Activated B cell treated with CpG ODN at 0.5 μM for 24 hours (primary cell): ENCODE data around the gene EPN2. TPM values are rescaled to one million over a fixed set of nuclear protein-coding genes. Genes with fewer than 3 reads are reported as not detected.

Experiments
- ATAC-seq: fragments of 200-7000 bp; cut with Tn5 transposase; one replicate; pipeline ENCODE4 v1.10.0; 2021; ENCODE audit warnings: low read depth, mild to moderate bottlenecking, moderate library complexity
- CTCF ChIA-PET: fragments of 350-600 bp; sonication (Branson Sonifier 250); formaldehyde crosslinking; loops from one replicate; lab custom pipeline; 2021; ENCODE audit warnings: antibody characterized with exemption; lab: Charles Lee
- POLR2A ChIA-PET: fragments of 350-600 bp; sonication (Branson Sonifier 250); formaldehyde crosslinking; loops from one replicate; lab custom pipeline; 2021; ENCODE audit warnings: antibody characterized with exemption; lab: Charles Lee
- DNase-seq: peaks from one replicate; pipeline ENCODE4 v3.0.0; 2022
- H3K27ac Mint-ChIP-seq: one replicate; pipeline ENCODE4 v1.8.0; 2020; ENCODE audit warnings: mixed read lengths
- H3K27me3 Mint-ChIP-seq: one replicate; pipeline ENCODE4 v1.8.0; 2021; ENCODE audit warnings: mixed read lengths
- H3K36me3 Mint-ChIP-seq: one replicate; pipeline ENCODE4 v1.8.0; 2021; ENCODE audit warnings: low read depth, mixed read lengths
- H3K4me1 Mint-ChIP-seq: one replicate; pipeline ENCODE4 v1.8.0; 2021; ENCODE audit warnings: mixed read lengths
- H3K4me3 Mint-ChIP-seq: one replicate; pipeline ENCODE4 v1.8.0; 2020; ENCODE audit warnings: mild to moderate bottlenecking, mixed read lengths
- H3K9me3 Mint-ChIP-seq: one replicate; pipeline ENCODE4 v1.8.0; 2020; ENCODE audit warnings: mixed read lengths
- CTCF ChIP-seq: fragments of 200-600 bp; IDR thresholded peaks from one replicate; pipeline ENCODE4 v1.8.0; 2022; ENCODE audit warnings: antibody characterized with exemption, mild to moderate bottlenecking
- intact Hi-C: fragments of 100-400 bp; cut with micrococcal nuclease; formaldehyde crosslinking; loops from one replicate; pipeline ENCODE4 v1.15.1; 2024
- total RNA-seq: library from RNA; stranded (reverse); gene quantifications from 2 replicates; pipeline ENCODE4 v1.2.3, GENCODE V29; 2022

EPN2 gene
- total RNA-seq, 1 donor from 2014 or later: 16.6 TPM

GRCh38 chr17:19345486-19346350 is 108.6 kb downstream of the EPN2 start:
- POLR2A ChIA-PET: no interaction called here
- TF ChIP-seq CTCF: no peak
- Mint-ChIP-seq H3K4me1 (peaks cover 8% of the 10 kb centered on the region), H3K9me3 (no peaks in the 10 kb centered on the region), H3K4me3 (no peak overlapping the region), H3K27ac (no peak overlapping the region), H3K36me3 (no peaks in the 10 kb centered on the region), H3K27me3 (peaks cover 5% of the 10 kb centered on the region)
- DNase-seq: no peak
- no peak for ATAC-seq
- intact Hi-C loops: no loop called here
- CTCF ChIA-PET: no interaction called here

- intact Hi-C loops: no loop called here
- TF ChIP-seq CTCF: no peak
- H3K36me3 Mint-ChIP-seq: no peaks in the 10 kb centered on the region
- no peak overlapping the region for H3K27ac Mint-ChIP-seq
- no peak overlapping the region for H3K4me3 Mint-ChIP-seq
- ATAC-seq: peak; percentile 81
- H3K9me3 Mint-ChIP-seq: no peaks in the 10 kb centered on the region
- CTCF ChIA-PET: interaction anchor here (0.7 kb wide), 1 partner anchor 8 kb away, joined by 3 read pairs; no protein-coding TSS in a partner anchor
- H3K4me1 Mint-ChIP-seq: peaks cover 8% of the 10 kb centered on the region
- no peak for DNase-seq
- POLR2A ChIA-PET: no interaction called here
- H3K27me3 Mint-ChIP-seq: peaks cover 5% of the 10 kb centered on the region
Observed at GRCh38 chr17:19346351-19347255, 109.4 kb downstream of the EPN2 start.

GRCh38 chr17:19347323-19348080 is 110.3 kb downstream of the EPN2 start:
- peaks cover 5% of the 10 kb centered on the region for H3K27me3 Mint-ChIP-seq
- DNase-seq: no peak
- ChIA-PET POLR2A (no interaction called here), CTCF (interaction anchor here (0.7 kb wide), 1 partner anchor 9 kb away, joined by 3 read pairs; no protein-coding TSS in a partner anchor)
- no peaks in the 10 kb centered on the region for H3K36me3 Mint-ChIP-seq
- no peaks in the 10 kb centered on the region for H3K9me3 Mint-ChIP-seq
- H3K4me1 Mint-ChIP-seq: peaks cover 8% of the 10 kb centered on the region
- H3K4me3 Mint-ChIP-seq: no peak overlapping the region
- no peak for TF ChIP-seq CTCF
- intact Hi-C loops: no loop called here
- peak; percentile 40 for ATAC-seq
- no peak overlapping the region for H3K27ac Mint-ChIP-seq

GRCh38 chr17:19348081-19348650 is 111.0 kb downstream of the EPN2 start:
- CTCF ChIA-PET: no interaction called here
- H3K27ac Mint-ChIP-seq: no peak overlapping the region

More at GRCh38 chr17:19348081-19348650, 111.0 kb downstream of the EPN2 start:
- H3K4me3 Mint-ChIP-seq: no peak overlapping the region
- H3K27me3 Mint-ChIP-seq: peaks cover 5% of the 10 kb centered on the region
- H3K4me1 Mint-ChIP-seq: peaks cover 8% of the 10 kb centered on the region
- intact Hi-C loops: no loop called here
- DNase-seq (no peak), ATAC-seq (no peak)
- no peak for TF ChIP-seq CTCF
- POLR2A ChIA-PET: no interaction called here
- no peaks in the 10 kb centered on the region for H3K9me3 Mint-ChIP-seq
- H3K36me3 Mint-ChIP-seq: no peaks in the 10 kb centered on the region
